ENCODE data around the gene EPHA10. TPM values are rescaled to one million over a fixed set of nuclear protein-coding genes. Genes with fewer than 3 reads are reported as not detected.

EPHA10 gene
- polyA plus RNA-seq, 4 donors: 1.9 to 5.4 (median 3.5) TPM

Other genes starting within 250 kb of the EPHA10 start
- 10 to 100 TPM in 1 of 4 donors, 1 to 10 TPM in 3; 4.6 to 11.6 (median 5.1) TPM for gene SNIP1, start 210.8 kb downstream of the EPHA10 start, polyA plus RNA-seq
- gene DNALI1, start 208.2 kb downstream of the EPHA10 start, polyA plus RNA-seq: 10 to 100 TPM in 1 of 4 donors, 1 to 10 TPM in 3; 1.6 to 30.0 (median 3.8) TPM
- 10 to 100 TPM; 29.4 to 67.8 (median 45.5) TPM for gene GNL2, start 169.2 kb downstream of the EPHA10 start, polyA plus RNA-seq
- gene RSPO1, start 130.2 kb downstream of the EPHA10 start, polyA plus RNA-seq: 1 to 10 TPM in 1 of 4 donors, under 1 TPM in 1, not detected in 2; 0.27 to 1.2 TPM
- 10 to 100 TPM in 2 of 4 donors, 1 to 10 TPM in 2; 4.0 to 23.5 (median 7.6) TPM for gene CDCA8, start 72.6 kb downstream of the EPHA10 start, polyA plus RNA-seq
- gene MANEAL, start 28.7 kb upstream of the EPHA10 start, polyA plus RNA-seq: 1 to 10 TPM in 2 of 4 donors, under 1 TPM in 2; 0.81 to 6.1 (median 2.3) TPM
- 10 to 100 TPM; 29.6 to 44.0 (median 38.6) TPM for gene C1orf122, start 42.7 kb upstream of the EPHA10 start, polyA plus RNA-seq
- 10 to 100 TPM; 14.0 to 15.7 (median 14.4) TPM for gene YRDC, start 43.1 kb upstream of the EPHA10 start, polyA plus RNA-seq
- 1 to 10 TPM; 1.6 to 5.7 (median 3.1) TPM for gene MTF1, start 94.5 kb upstream of the EPHA10 start, polyA plus RNA-seq
- gene INPP5B, start 181.9 kb upstream of the EPHA10 start, polyA plus RNA-seq: 10 to 100 TPM in 2 of 4 donors, 1 to 10 TPM in 2; 6.7 to 23.2 (median 9.2) TPM
- 10 to 100 TPM; 13.9 to 48.0 (median 22.2) TPM for gene SF3A3, start 224.9 kb upstream of the EPHA10 start, polyA plus RNA-seq
- gene FHL3, start 240.4 kb upstream of the EPHA10 start, polyA plus RNA-seq: 1 to 10 TPM in 3 of 4 donors, under 1 TPM in 1; 0.89 to 8.1 (median 6.3) TPM
- 10 to 100 TPM; 17.0 to 31.7 (median 26.5) TPM for gene UTP11, start 247.6 kb upstream of the EPHA10 start, polyA plus RNA-seq